HT-29 (cell line): ENCODE results near the gene SPDYE4. TPM values are rescaled to one million over a fixed set of nuclear protein-coding genes. Genes with fewer than 3 reads are reported as not detected.
A peak's percentile ranks its signal among the peaks of the same experiment; 100 is the strongest.

Source experiments
- DNase-seq: peaks from one replicate; pipeline ENCODE4 v3.0.0-alpha.2; 2015; ENCODE audit warnings: low spot score
- total RNA-seq: library from RNA; depleted of rRNA; stranded (reverse); fragments of >200 nt; shearing (Covaris generic); gene quantifications from 2 replicates; pipeline ENCODE4 v1.2.3, GENCODE V29; 2014

The SPDYE4 gene
- total RNA-seq, 1 experiment from 2014 or later = not detected

- peak; percentile 70 for DNase-seq
These were observed 27.4 kb upstream of the SPDYE4 start for GRCh38 chr17:8785547-8786413.

- DNase-seq = no peak
These were observed 23.8 kb upstream of the SPDYE4 start for GRCh38 chr17:8782176-8782575.

DNA sequence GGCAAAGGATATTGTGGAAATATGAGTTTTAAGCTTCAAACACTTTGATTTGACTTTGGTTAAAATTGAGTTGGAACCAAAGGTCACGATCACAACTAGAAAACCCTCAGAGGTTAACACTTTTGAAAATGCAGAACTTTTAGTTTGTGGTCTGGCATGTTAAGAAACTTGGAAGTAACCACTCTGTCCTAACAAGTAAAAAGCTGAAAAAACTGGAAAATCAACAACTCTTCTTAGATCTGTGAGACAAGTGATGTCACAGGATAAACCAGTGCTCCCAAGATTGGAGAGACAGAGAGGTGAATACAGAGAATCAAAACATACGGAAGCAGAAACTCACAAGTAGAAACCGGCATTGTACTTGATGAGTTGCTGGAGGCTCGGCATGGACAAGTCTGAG, 23.4 kb upstream of the SPDYE4 start:
- no peak for DNase-seq

DNA sequence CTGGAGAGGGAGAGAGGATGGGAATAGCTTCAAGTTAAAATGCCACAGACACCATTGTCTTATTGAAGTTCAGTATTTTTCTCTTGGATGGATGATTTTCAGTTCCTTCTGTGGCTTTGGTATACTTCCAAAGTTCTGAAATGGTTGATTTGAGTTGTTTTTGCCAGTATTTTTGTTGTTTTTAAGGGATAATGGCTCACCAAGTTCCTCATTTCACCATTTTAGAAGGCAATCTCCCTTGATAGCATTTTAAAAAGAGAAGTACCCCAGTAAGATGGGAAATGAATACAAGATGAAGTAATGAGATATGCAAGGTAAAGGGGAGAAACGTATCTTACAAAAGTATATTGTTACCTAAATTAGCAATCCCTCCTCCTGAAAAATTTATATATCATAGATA, 18.5 kb upstream of the SPDYE4 start:
- DNase-seq = no peak

GRCh38 chr17:8776248-8776647, 17.9 kb upstream of the SPDYE4 start:
- DNase-seq = no peak

GRCh38 chr17:8766731-8767130, 8.4 kb upstream of the SPDYE4 start:
- no peak for DNase-seq

DNA sequence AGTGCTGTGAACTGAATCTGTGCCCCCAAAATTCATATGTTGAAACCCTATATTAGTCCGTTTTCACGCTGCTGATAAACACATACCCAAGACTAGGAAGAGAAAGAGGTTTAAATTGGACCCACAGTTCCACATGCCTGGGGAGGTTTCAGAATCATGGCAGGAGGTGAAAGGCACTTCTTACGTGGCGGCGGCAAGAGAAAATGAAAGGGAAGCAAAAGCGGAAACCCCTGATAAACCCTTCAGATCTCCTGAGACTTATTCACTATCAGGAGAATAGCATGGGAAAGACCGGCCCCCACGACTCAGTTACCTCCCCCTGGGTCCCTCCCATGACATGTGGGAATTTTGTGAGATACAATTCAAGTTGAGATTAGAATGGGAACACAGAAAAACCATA, 3.7 kb upstream of the SPDYE4 start:
- DNase-seq = no peak

GRCh38 chr17:8757189-8757588, 1.2 kb downstream of the SPDYE4 start:
- DNase-seq = no peak

- DNase-seq = no peak
These were observed 2.6 kb downstream of the SPDYE4 start for GRCh38 chr17:8755590-8756255.

DNA sequence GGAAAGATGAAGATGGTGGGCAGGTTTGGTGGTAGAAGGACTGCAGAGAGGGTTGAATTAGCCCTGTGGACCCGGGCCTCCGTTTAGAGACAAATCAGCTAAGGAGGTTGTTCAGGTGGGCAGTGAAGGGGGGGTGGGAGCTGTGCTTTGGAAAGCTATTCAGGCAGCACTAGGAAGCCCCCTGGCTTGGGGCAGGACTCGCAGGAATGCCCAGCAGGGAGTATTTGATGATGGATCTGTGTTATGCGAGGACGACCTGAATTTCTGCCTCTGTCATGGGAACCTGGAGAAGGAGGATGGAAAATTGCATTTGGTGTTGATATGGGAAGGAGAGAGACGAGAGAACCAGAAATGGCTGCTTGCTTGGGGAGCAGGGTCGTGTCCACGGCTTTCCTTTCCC, 3.5 kb downstream of the SPDYE4 start:
- DNase-seq = no peak

GRCh38 chr17:8753976-8754440, 4.3 kb downstream of the SPDYE4 start:
- DNase-seq = peak; percentile 25

- DNase-seq = no peak
These were observed 5.0 kb downstream of the SPDYE4 start for GRCh38 chr17:8753136-8753975.

- DNase-seq = no peak
These were observed 8.7 kb downstream of the SPDYE4 start for GRCh38 chr17:8749616-8750015.

GRCh38 chr17:8747742-8748141, 10.6 kb downstream of the SPDYE4 start:
- DNase-seq = no peak

GRCh38 chr17:8746501-8747236, 11.7 kb downstream of the SPDYE4 start:
- no peak for DNase-seq

DNA sequence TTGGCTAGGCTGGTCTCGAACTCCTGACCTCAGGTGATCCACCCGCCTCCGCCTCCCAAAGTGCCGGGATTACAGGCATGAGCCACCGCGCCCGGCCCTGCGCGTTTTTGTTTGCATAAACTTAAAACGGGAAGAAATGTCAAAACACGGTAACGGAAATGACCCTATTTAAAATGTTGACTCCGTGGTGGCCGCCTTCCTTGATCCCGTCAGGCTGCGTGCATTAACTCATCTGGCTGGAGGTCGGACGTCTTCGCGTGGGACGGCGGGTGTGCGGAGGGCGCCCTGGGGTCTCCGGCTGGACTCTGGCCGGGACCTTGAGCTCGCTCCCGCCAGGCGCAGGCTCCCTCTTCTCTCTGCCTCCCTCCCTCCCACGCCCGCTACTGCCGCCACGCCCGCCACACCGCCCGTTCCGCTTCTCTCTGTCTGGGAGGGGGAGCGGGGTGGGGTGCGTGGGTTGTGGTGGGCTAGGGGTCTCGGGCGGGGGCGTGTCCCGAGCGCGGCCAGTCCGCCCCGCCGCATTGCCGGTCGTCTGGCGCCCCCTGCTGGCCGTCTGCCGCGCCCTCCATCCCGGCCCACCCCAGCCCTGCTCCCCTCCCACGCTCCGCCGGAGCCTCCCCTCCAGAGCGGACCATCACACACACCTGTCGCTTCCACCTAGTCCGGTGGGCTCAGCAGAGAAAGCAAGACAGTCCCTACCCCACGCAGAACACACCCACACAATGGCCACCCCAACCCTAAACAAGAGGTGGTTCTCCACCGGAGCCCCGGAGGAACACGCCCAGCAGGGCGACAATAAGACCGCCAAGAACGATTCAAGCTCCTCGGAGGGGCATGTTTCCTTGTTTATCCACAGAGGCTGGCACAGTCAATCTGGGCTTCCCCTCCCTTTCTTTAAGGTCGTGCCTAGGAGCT, 12.5 kb downstream of the SPDYE4 start:
- peak; percentile 31 for DNase-seq

DNA sequence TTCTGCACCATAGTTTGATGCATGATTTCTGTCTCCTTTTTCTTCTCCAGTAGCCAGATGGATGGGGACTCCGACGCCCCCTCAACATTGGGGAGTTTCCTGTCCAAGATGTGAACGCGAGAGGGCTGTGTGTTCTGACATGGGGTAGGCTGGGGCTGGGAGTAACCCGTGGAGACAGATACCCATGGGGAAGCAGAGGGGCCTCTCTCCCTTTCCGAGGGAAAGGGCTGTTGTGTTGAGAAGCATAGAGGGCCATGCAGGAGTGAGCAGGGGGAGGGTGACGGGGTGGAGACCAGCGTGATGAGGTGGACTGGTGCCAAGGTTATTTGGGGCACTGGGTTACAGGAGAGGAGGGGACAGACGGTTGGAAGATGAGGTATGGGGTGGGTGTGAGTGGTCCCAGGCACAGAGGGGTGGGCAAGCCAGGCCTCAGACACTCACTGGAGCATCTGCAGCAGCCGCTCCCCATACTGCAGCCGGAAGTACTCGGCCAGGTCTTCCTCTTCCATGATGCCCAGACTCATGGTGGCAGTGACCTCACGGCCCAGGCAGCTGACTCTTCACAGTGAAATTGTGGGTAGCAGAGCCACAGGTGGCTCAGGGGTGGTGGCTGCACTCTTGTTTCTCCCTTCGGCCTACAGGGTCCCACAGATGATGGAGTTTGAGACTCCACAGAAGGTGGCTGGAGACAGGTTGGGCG, 14.1 kb downstream of the SPDYE4 start:
- DNase-seq = no peak

DNA sequence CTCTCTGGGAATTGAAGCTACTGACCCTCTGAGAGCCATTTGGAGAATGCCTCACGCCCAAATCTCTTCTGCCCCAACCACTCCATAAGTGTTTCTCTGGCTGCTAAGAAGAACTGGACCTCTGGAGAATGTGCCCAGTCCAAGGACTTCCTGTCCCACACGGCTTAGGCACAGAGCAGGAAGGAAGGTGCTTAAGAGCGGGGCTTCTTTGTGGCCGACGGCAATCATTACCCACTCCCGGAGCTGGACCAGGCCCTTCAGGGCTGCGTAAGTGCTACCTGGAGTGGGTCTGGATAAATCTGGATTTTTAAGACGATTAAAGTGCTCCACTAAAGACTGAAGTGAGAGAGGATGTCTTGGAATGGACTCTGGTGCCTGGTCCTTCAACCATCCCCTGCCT, 15.5 kb downstream of the SPDYE4 start:
- no peak for DNase-seq

DNA sequence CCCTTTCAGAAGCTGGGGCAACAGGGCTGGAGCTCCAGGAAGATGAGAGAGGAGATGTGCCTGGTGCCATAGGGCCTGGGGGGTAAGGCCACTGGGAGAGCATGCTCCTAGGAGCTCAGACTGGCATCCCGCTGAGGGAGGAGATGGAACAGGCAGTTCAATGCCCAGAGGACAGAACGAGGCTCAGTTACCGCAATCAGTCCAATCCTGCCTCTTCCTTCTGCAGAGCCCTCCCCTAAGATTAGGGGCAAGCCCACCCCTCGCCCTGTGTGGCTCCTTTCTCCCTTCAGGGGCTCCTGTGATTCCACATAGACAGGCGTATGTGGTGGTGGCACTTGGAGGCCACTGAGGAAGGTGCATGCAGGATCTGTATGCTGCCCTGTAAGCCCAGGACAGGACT, 16.1 kb downstream of the SPDYE4 start:
- no peak for DNase-seq

- DNase-seq = no peak
These were observed 16.6 kb downstream of the SPDYE4 start for GRCh38 chr17:8741771-8742170.
